Hepatocyte (in vitro differentiated cells): Measurements from ENCODE around the gene ALDH3A1.

Source experiments
- CTCF ChIP-seq: fragments of 200-600 bp; sonication (generic); IDR thresholded peaks from 2 replicates; pipeline ENCODE4 v1.5.1; 2016; ENCODE audit warnings: antibody characterized with exemption, mild to moderate bottlenecking; ENCODE audit not compliant: poor library complexity
- EZH2 ChIP-seq: fragments of 200-600 bp; sonication (generic); IDR thresholded peaks from 2 replicates; pipeline ENCODE4 v1.6.1; 2016; ENCODE audit warnings: antibody characterized with exemption, mild to moderate bottlenecking, borderline replicate concordance

DNA sequence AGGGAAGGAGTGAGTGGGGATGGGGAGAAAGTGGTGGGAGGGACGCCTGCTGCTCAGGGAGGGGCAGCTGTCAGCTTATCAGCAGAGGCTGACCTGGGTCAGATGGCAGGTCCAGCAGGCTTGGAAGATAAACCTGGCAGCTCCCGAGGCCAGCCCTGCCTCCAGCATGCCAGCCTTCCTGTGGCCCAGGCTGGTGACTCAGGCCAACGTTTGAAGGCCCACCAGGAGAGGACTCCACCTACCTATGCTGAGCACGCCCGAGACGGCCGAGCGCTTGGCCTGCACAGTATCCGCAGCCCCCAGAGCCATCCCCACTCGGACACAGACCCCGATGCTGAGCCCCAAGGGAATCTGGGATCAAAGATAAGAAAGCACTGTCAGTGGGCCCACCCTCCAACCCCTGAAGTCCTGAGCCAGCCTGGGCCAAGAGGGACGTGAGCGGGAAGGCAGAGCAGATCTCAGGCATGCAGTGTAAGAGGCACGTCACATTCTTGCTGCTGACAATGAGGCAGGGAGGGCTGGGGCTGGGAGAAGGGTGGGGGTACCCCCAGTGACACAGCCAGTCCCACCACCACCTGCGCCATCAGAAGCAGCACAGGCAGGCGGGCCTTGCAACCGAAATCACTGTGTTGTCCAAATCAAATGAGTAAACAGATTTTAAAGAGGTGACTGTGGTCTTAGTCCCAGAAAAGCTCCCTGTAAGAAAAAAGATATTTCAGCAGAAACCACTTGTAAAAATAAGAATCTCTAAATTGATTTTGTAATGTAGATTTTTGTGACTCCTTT lies 44.1 kb downstream of the ALDH3A1 start:
- TF ChIP-seq CTCF = no peak
- TF ChIP-seq EZH2 = no peak
